Activated CD8-positive, alpha-beta memory T cell treated with anti-CD3 and anti-CD28 coated beads, Interleukin-2, amount 10 ng/mL, durations not matched to agents 7 days and 5 days (primary cell): ENCODE results near the gene RNF217. TPM values are rescaled to one million over a fixed set of nuclear protein-coding genes. Genes with fewer than 3 reads are reported as not detected.
"Not testable (repeated sequence)": the region's sequence is repeated elsewhere in the genome, so short reads cannot be mapped to it uniquely, and the experiment has no call there.

Experiments used
- ATAC-seq: fragments of 150-1000 bp; cut with Tn5 transposase; one replicate; pipeline ENCODE4 v1.10.0; 2021; ENCODE audit warnings: moderate library complexity
- CTCF ChIA-PET: fragments of 350-600 bp; sonication (Branson Sonifier 250); formaldehyde crosslinking; loops from one replicate; lab custom pipeline; 2021; ENCODE audit warnings: antibody characterized with exemption; lab: Charles Lee
- DNase-seq: peaks from one replicate; pipeline ENCODE4 v3.0.0-alpha.2; 2020
- H3K27ac Mint-ChIP-seq: one replicate; pipeline ENCODE4 v1.8.0; 2021; ENCODE audit warnings: mild to moderate bottlenecking, mixed read lengths
- H3K27me3 Mint-ChIP-seq: one replicate; pipeline ENCODE4 v1.8.0; 2021; ENCODE audit warnings: mixed read lengths
- H3K36me3 Mint-ChIP-seq: one replicate; pipeline ENCODE4 v1.8.0; 2021; ENCODE audit warnings: mild to moderate bottlenecking, mixed read lengths
- H3K4me1 Mint-ChIP-seq: one replicate; pipeline ENCODE4 v1.8.0; 2021; ENCODE audit warnings: mixed read lengths
- H3K4me3 Mint-ChIP-seq: one replicate; pipeline ENCODE4 v1.8.0; 2021; ENCODE audit warnings: mild to moderate bottlenecking, moderate library complexity, mixed read lengths
- H3K9me3 Mint-ChIP-seq: one replicate; pipeline ENCODE4 v1.8.0; 2022; ENCODE audit warnings: low read depth, mixed read lengths
- total RNA-seq, 2 experiments: library from RNA; stranded (reverse); gene quantifications; one replicate each; pipeline ENCODE4 v1.2.3, GENCODE V29; 2021

The RNF217 gene
- total RNA-seq, 2 experiments from 2014 or later = 0.70 TPM; not detected in 1

GRCh38 chr6:124953808-124954207 lies 8.4 kb upstream of the RNF217 start:
- ATAC-seq (no peak), DNase-seq (no peak)
- Mint-ChIP-seq H3K9me3 (no peaks in the 10 kb centered on the region), H3K27me3 (peaks cover 11% of the 10 kb centered on the region), H3K4me1 (no peaks in the 10 kb centered on the region), H3K27ac (no peak overlapping the region), H3K36me3 (no peaks in the 10 kb centered on the region), H3K4me3 (no peak overlapping the region)
- CTCF ChIA-PET = no interaction called here

GRCh38 chr6:124955108-124955856 lies 7.0 kb upstream of the RNF217 start:
- peaks cover 16% of the 10 kb centered on the region for H3K27me3 Mint-ChIP-seq
- H3K36me3 Mint-ChIP-seq = no peaks in the 10 kb centered on the region
- H3K27ac Mint-ChIP-seq = no peak overlapping the region
- H3K4me3 Mint-ChIP-seq = no peak overlapping the region
- CTCF ChIA-PET = no interaction called here
- DNase-seq = no peak
- no peaks in the 10 kb centered on the region for H3K9me3 Mint-ChIP-seq
- no peaks in the 10 kb centered on the region for H3K4me1 Mint-ChIP-seq
- ATAC-seq = no peak

GRCh38 chr6:124956018-124956417 lies 6.2 kb upstream of the RNF217 start:
- Mint-ChIP-seq H3K4me3 (no peak overlapping the region), H3K9me3 (no peaks in the 10 kb centered on the region), H3K36me3 (no peaks in the 10 kb centered on the region), H3K27ac (no peak overlapping the region), H3K27me3 (peaks cover 24% of the 10 kb centered on the region), H3K4me1 (no peaks in the 10 kb centered on the region)
- CTCF ChIA-PET = no interaction called here
- DNase-seq = no peak
- no peak for ATAC-seq

GRCh38 chr6:124958149-124958548 lies 4.1 kb upstream of the RNF217 start:
- H3K9me3 Mint-ChIP-seq = no peaks in the 10 kb centered on the region
- peaks cover 34% of the 10 kb centered on the region for H3K27me3 Mint-ChIP-seq
- ATAC-seq (no peak), DNase-seq (no peak)
- CTCF ChIA-PET = no interaction called here
- no peaks in the 10 kb centered on the region for H3K36me3 Mint-ChIP-seq
- peaks cover 6% of the 10 kb centered on the region for H3K4me1 Mint-ChIP-seq
- no peak overlapping the region for H3K27ac Mint-ChIP-seq
- H3K4me3 Mint-ChIP-seq = no peak overlapping the region

GRCh38 chr6:124958759-124959354 lies 3.4 kb upstream of the RNF217 start:
- DNase-seq = no peak
- peaks cover 42% of the 10 kb centered on the region for H3K27me3 Mint-ChIP-seq
- no peaks in the 10 kb centered on the region for H3K9me3 Mint-ChIP-seq
- no peak for ATAC-seq
- H3K36me3 Mint-ChIP-seq = peaks cover 2% of the 10 kb centered on the region
- CTCF ChIA-PET = no interaction called here
- H3K27ac Mint-ChIP-seq = no peak overlapping the region
- peaks cover 9% of the 10 kb centered on the region for H3K4me1 Mint-ChIP-seq
- H3K4me3 Mint-ChIP-seq = no peak overlapping the region

- no peak overlapping the region for H3K27ac Mint-ChIP-seq
- H3K27me3 Mint-ChIP-seq = peaks cover 58% of the 10 kb centered on the region
- peaks cover 10% of the 10 kb centered on the region for H3K4me1 Mint-ChIP-seq
- DNase-seq = no peak
- CTCF ChIA-PET = no interaction called here
- peaks cover 2% of the 10 kb centered on the region for H3K36me3 Mint-ChIP-seq
- peak overlapping the region; percentile 45 for H3K4me3 Mint-ChIP-seq
- H3K9me3 Mint-ChIP-seq = no peaks in the 10 kb centered on the region
- ATAC-seq = no peak
Measured at GRCh38 chr6:124960757-124961463, 1.3 kb upstream of the RNF217 start.

GRCh38 chr6:124961464-124961776 lies 817 bp upstream of the RNF217 start:
- Mint-ChIP-seq H3K27ac (no peak overlapping the region), H3K4me3 (peak overlapping the region; percentile 45), H3K4me1 (peaks cover 10% of the 10 kb centered on the region), H3K9me3 (no peaks in the 10 kb centered on the region), H3K36me3 (peaks cover 2% of the 10 kb centered on the region), H3K27me3 (peaks cover 58% of the 10 kb centered on the region)
- DNase-seq (no peak), ATAC-seq (no peak)
- CTCF ChIA-PET = no interaction called here

- DNase-seq (no peak), ATAC-seq (peak; percentile 55)
- Mint-ChIP-seq H3K36me3 (peaks cover 2% of the 10 kb centered on the region), H3K27ac (no peak overlapping the region), H3K9me3 (no peaks in the 10 kb centered on the region), H3K4me3 (peak overlapping the region; percentile 17), H3K27me3 (peaks cover 52% of the 10 kb centered on the region), H3K4me1 (peaks cover 10% of the 10 kb centered on the region)
- CTCF ChIA-PET = interaction anchor here (1.0 kb wide), 1 partner anchor 151 kb away, joined by 3 read pairs; no protein-coding TSS in a partner anchor
Measured at GRCh38 chr6:124962639-124963415, 590 bp downstream of the RNF217 start.

- peaks cover 49% of the 10 kb centered on the region for H3K27me3 Mint-ChIP-seq
- no peak overlapping the region for H3K4me3 Mint-ChIP-seq
- CTCF ChIA-PET = interaction anchor here (1.0 kb wide), 1 partner anchor 151 kb away, joined by 3 read pairs; no protein-coding TSS in a partner anchor
- ATAC-seq (no peak), DNase-seq (no peak)
- peaks cover 10% of the 10 kb centered on the region for H3K4me1 Mint-ChIP-seq
- no peaks in the 10 kb centered on the region for H3K9me3 Mint-ChIP-seq
- peaks cover 2% of the 10 kb centered on the region for H3K36me3 Mint-ChIP-seq
- no peak overlapping the region for H3K27ac Mint-ChIP-seq
Measured at GRCh38 chr6:124963416-124963785, 1.2 kb downstream of the RNF217 start.

GRCh38 chr6:124963831-124964763 lies 1.9 kb downstream of the RNF217 start:
- Mint-ChIP-seq H3K36me3 (peaks cover 2% of the 10 kb centered on the region), H3K27ac (no peak overlapping the region), H3K9me3 (no peaks in the 10 kb centered on the region), H3K27me3 (peaks cover 47% of the 10 kb centered on the region), H3K4me3 (no peak overlapping the region), H3K4me1 (peaks cover 10% of the 10 kb centered on the region)
- no peak for ATAC-seq
- CTCF ChIA-PET = interaction anchor here (1.0 kb wide), 1 partner anchor 150 kb away, joined by 3 read pairs; no protein-coding TSS in a partner anchor
- DNase-seq = no peak

GRCh38 chr6:124964764-124965105 lies 2.5 kb downstream of the RNF217 start:
- H3K27ac Mint-ChIP-seq = no peak overlapping the region
- H3K4me1 Mint-ChIP-seq = peaks cover 10% of the 10 kb centered on the region
- H3K9me3 Mint-ChIP-seq = no peaks in the 10 kb centered on the region
- no peak for DNase-seq
- no peak overlapping the region for H3K4me3 Mint-ChIP-seq
- no peak for ATAC-seq
- peaks cover 2% of the 10 kb centered on the region for H3K36me3 Mint-ChIP-seq
- CTCF ChIA-PET = no interaction called here
- peaks cover 46% of the 10 kb centered on the region for H3K27me3 Mint-ChIP-seq

- H3K4me3 Mint-ChIP-seq, H3K36me3 Mint-ChIP-seq, ATAC-seq, DNase-seq, H3K27ac Mint-ChIP-seq, CTCF ChIA-PET, H3K9me3 Mint-ChIP-seq: not testable (repeated sequence)
- H3K4me1 Mint-ChIP-seq = peaks cover 10% of the 10 kb centered on the region
- peaks cover 40% of the 10 kb centered on the region for H3K27me3 Mint-ChIP-seq
Measured at GRCh38 chr6:124965424-124965850, 3.2 kb downstream of the RNF217 start.
